Ascending aorta (tissue), 2 donors: ENCODE data around the gene DNAJC5. TPM values are rescaled to one million over a fixed set of nuclear protein-coding genes. Genes with fewer than 3 reads are reported as not detected.

ENCODE experiments used
- DNase-seq, 2 donors: peaks; one replicate each; pipeline ENCODE4 v3.0.0-alpha.2; 2019; ENCODE audit warnings: low spot score in 2 of 2
- H3K27ac ChIP-seq, 2 donors: fragments of 200-600 bp; sonication (generic); one replicate each; pipeline ENCODE4 v1.5.1; 2016 to 2017; ENCODE audit warnings: mild to moderate bottlenecking in 1 of 2
- H3K27me3 ChIP-seq: fragments of 200-600 bp; sonication (generic); one replicate; pipeline ENCODE4 v1.5.1; 2017
- H3K36me3 ChIP-seq, 2 donors: fragments of 200-600 bp; sonication (generic); one replicate each; pipeline ENCODE4 v1.5.1; 2016
- H3K4me1 ChIP-seq, 2 donors: fragments of 200-600 bp; sonication (generic); one replicate each; pipeline ENCODE4 v1.5.1; 2016 to 2017; ENCODE audit warnings: mild to moderate bottlenecking in 1 of 2
- H3K4me3 ChIP-seq, 2 donors: fragments of 200-600 bp; sonication (generic); one replicate each; pipeline ENCODE4 v1.5.1; 2016 to 2017; ENCODE audit warnings: mild to moderate bottlenecking in 1 of 2
- H3K9me3 ChIP-seq, 2 donors: fragments of 200-600 bp; sonication (generic); one replicate each; pipeline ENCODE4 v1.5.1; 2016
- intact Hi-C: fragments of 100-400 bp; cut with DNase I; formaldehyde crosslinking; loops from one replicate; pipeline ENCODE4 v1.15.1; 2023
- total RNA-seq: library from RNA; depleted of rRNA; stranded (reverse); fragments of >200 nt; gene quantifications from one replicate; pipeline ENCODE4 v1.1.0, GENCODE V29; 2016
- TF ChIP-seq, protein P1 (sequence below), 3 experiments: fragments of 200-600 bp in 2 of 3; fragments of 450-650 bp in 1 of 3; sonication (generic) in 2 of 3; IDR thresholded peaks; one replicate each; pipeline ENCODE4 v1.5.1; 2016 to 2019; ENCODE audit warnings: antibody characterized with exemption in 3 of 3, mild to moderate bottlenecking in 1 of 3, moderate library complexity in 1 of 3

The DNAJC5 gene
- total RNA-seq, 1 donor from 2014 or later: 42.9 TPM

DNA sequence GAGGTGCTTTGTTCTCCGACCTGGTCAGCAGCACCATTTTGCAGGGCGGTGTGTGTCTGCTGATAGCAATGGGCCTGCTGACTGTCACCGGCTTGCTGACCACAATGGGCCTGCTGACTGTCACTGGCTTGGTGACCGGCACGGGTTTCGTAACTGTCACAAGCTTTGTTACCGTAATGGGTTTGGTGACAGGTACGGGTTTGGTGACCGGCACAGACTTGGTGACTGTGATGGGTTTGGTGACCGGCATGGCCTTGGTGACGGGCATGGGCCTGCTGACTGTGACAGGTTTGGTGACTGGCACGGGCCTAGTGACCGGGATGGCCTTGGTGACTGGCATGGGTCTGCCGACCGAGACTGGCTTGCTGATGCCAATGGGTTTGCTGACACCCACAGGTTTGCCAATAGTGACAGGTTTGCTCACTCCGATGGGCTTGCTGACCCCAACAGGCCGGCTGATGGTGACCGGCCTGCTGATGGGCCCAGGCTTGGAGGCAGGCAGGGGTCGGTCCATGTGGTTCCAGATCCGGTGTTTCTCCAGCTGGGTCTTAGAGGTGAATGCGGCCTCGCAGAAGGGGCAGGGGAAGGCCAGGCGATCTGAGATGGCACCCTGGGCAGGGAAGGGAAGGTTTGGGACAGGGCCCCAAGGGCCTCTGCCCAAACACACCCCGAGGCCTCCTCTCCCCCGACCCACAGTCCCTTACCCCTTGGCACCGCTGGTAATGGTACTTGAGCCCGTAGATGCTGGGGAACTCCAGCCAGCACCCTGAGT lies 71.4 kb downstream of the DNAJC5 start:
- peaks cover 13 to 16% of the 10 kb centered on the region in 2 donors for H3K4me1 ChIP-seq
- TF ChIP-seq, protein P1, sequence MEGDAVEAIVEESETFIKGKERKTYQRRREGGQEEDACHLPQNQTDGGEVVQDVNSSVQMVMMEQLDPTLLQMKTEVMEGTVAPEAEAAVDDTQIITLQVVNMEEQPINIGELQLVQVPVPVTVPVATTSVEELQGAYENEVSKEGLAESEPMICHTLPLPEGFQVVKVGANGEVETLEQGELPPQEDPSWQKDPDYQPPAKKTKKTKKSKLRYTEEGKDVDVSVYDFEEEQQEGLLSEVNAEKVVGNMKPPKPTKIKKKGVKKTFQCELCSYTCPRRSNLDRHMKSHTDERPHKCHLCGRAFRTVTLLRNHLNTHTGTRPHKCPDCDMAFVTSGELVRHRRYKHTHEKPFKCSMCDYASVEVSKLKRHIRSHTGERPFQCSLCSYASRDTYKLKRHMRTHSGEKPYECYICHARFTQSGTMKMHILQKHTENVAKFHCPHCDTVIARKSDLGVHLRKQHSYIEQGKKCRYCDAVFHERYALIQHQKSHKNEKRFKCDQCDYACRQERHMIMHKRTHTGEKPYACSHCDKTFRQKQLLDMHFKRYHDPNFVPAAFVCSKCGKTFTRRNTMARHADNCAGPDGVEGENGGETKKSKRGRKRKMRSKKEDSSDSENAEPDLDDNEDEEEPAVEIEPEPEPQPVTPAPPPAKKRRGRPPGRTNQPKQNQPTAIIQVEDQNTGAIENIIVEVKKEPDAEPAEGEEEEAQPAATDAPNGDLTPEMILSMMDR (IDR thresholded peaks at IDR 0.05): no peak
- H3K36me3 ChIP-seq: peaks cover 16 to 37% of the 10 kb centered on the region in 2 donors
- no peaks in the 10 kb centered on the region for H3K9me3 ChIP-seq
- H3K27me3 ChIP-seq: no peaks in the 10 kb centered on the region
- DNase-seq: no peak
- intact Hi-C loops: no loop called here
- no peak overlapping the region for H3K27ac ChIP-seq
- H3K4me3 ChIP-seq: no peak overlapping the region

DNA sequence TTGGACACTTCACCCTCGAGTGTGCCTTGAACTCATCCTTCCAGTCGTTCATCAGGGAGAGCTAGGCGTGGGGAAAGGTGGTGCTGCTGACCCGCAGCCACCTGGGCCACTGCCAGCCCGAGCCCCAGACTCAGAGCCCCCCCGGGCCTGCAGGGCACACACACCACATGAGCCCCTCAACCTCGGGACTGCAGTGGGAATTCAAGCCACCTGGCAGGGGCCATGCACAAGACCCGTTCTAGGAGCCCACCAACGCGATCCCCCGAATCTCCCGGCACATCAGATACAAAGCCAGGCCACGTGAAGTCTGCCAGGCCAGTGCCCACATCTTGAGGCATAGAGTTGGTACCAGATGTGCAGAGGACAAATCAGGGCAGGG lies 72.0 kb downstream of the DNAJC5 start:
- Histone ChIP-seq H3K27ac (no peak overlapping the region), H3K9me3 (no peaks in the 10 kb centered on the region), H3K4me1 (peaks cover 13 to 16% of the 10 kb centered on the region in 2 donors), H3K36me3 (peaks cover 16 to 32% of the 10 kb centered on the region in 2 donors), H3K27me3 (no peaks in the 10 kb centered on the region), H3K4me3 (no peak overlapping the region)
- no peak for DNase-seq
- intact Hi-C loops: no loop called here
- TF ChIP-seq, protein P1 (IDR thresholded peaks at IDR 0.05): no peak

DNA sequence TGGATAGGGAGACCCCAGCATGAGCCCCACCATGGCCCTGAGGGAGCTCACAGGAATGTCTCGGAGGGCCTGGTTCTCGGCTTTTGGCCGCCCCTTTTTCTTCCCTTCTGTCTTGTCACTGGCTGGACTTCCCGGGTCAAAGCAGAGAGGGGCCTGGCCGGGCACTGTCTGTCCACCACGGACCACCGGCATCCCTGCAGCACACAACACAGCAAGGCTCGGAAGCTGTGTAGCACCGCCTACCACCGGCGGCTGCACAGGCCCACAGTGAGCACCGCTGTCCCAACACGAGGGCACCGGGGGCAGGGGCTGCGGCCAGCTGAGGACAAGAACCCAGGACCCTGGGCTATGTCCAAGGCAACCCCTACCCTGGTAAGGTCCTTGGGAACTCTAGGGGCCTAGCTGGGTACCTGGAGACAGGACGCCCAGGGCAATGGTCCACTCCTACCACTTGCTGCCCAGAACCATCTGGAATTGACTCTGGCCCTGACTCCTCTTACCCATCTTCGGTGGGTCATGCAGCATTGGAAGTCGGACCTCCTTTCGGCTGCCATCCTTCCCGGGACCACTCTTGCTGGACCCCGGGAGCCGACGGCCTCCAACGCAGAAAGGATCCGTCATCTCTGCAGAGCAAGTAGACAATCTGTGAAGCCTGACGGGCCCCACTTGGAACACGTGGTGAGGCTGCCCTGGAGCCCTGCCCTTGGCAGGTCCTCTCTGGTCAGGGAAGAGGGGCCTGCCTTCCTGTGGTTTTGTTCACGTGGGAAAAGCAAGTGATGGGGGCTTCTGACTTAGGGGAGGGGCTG lies 72.6 kb downstream of the DNAJC5 start:
- Histone ChIP-seq H3K27ac (no peak overlapping the region), H3K4me3 (no peak overlapping the region), H3K4me1 (peaks cover 13 to 16% of the 10 kb centered on the region in 2 donors), H3K36me3 (peaks cover 16 to 26% of the 10 kb centered on the region in 2 donors), H3K9me3 (no peaks in the 10 kb centered on the region), H3K27me3 (no peaks in the 10 kb centered on the region)
- intact Hi-C loops: no loop called here
- DNase-seq: no peak
- TF ChIP-seq, protein P1 (IDR thresholded peaks at IDR 0.05): no peak

DNA sequence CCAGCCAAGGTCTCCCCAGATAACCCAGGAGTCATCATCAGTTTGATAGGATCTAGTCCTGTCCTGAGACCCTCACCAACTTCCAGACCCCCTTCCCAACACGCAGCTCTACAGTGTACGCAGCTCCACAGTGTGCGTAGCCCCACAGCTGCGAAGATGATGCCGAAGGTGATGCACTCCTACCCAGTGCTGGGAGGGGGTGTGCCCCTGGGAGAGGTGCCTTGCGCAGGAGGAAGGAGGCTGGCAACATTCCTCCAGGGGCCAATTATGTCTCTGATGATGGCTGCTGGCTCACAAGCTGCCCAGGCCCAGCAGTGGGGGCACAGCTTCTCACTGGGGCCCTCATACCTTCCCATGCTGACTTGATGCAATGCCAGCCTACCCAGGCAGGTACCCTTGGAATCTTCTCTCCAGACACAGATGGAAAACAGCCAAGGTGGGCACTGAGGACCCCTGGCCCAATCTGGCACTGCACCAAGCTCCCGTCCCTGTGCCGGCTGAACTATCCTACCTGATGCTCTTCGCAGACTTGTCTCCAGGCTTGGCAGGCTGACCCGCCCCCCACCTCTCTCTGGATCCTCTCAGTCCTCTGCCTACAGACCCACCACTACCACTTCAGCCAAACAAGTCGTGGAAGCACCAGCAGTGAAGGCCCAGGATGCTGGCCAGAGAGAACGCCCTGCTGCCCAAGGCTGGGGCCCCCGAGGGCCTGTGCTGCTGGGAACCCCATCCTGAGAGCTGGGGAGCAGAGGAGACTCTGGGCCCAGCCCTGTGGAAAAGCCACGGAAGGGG lies 73.4 kb downstream of the DNAJC5 start:
- Histone ChIP-seq H3K36me3 (peaks cover 12 to 18% of the 10 kb centered on the region in 2 donors), H3K27me3 (no peaks in the 10 kb centered on the region), H3K4me3 (peak overlapping the region; percentile 70 to 84), H3K4me1 (peaks cover 13 to 16% of the 10 kb centered on the region in 2 donors), H3K9me3 (no peaks in the 10 kb centered on the region), H3K27ac (peak overlapping the region; percentile 70 to 79)
- intact Hi-C loops: no loop called here
- DNase-seq: peak in 1 of 2 donors; percentile 61
- TF ChIP-seq, protein P1 (IDR thresholded peaks at IDR 0.05): no peak
